ENCODE data around the gene CHD6.

GRCh38 chr20:41618807-41619311 lies 682 bp upstream of the CHD6 start:
- TF ChIP-seq POLR2AphosphoS5 (IDR thresholded peaks at IDR 0.05; ENCODE audit: low read depth) (no peak), GABPA (IDR thresholded peaks at IDR 0.05; ENCODE audit: low read depth) (no peak)
- TF ChIP-seq, protein P1, sequence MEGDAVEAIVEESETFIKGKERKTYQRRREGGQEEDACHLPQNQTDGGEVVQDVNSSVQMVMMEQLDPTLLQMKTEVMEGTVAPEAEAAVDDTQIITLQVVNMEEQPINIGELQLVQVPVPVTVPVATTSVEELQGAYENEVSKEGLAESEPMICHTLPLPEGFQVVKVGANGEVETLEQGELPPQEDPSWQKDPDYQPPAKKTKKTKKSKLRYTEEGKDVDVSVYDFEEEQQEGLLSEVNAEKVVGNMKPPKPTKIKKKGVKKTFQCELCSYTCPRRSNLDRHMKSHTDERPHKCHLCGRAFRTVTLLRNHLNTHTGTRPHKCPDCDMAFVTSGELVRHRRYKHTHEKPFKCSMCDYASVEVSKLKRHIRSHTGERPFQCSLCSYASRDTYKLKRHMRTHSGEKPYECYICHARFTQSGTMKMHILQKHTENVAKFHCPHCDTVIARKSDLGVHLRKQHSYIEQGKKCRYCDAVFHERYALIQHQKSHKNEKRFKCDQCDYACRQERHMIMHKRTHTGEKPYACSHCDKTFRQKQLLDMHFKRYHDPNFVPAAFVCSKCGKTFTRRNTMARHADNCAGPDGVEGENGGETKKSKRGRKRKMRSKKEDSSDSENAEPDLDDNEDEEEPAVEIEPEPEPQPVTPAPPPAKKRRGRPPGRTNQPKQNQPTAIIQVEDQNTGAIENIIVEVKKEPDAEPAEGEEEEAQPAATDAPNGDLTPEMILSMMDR (IDR thresholded peaks at IDR 0.05; ENCODE audit: insufficient read depth, low read length) = no peak
